Measurements from ENCODE around the gene PRR15L.

Gene PRR15L

DNA sequence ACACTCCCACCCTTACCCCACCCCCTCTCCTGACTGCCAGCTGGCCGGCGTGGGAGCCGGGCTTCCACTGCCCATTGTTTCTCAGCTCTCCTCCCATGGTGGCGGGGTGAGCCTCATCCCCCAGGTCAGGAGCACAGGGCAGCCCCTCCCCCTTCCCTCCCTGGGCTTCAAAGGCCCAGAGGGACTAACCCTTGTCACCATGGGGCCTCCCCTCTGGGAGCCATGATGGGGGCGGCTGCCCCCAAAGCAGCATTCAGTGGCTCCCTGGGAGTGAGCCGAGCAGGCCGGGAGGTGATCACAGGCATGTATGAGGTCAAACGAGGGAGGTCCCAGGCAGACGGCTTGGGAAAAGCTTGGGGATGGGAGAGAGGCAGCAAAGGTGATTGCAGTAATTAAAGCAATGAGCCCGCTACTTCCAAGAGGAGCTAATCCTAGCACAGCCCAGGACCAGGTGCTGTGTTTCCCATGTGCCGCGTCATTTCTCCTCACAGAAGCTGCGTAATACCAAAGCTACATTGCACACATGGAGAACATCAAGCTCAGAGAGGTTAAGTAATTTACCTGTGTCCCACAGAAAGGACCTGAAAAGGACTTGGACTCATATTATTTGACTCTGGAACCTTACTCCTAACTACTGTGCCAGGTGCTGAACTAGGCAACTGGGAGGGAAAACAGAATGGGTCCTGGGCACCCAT, 37.7 kb upstream of the PRR15L start:
- no peak overlapping the region for H3K4me3 ChIP-seq (ENCODE audit: low read depth, low read length)
- H2BK120ac ChIP-seq (ENCODE audit: insufficient read depth, low read length, poor library complexity), result no peak overlapping the region
- no peak overlapping the region for H3K4ac ChIP-seq (ENCODE audit: low read depth, low read length)
- no peak overlapping the region for H3K9ac ChIP-seq (ENCODE audit: low read length)
- no peak overlapping the region for H2BK5ac ChIP-seq (ENCODE audit: low read depth, low read length, poor library complexity)
- H3K36me3 ChIP-seq (ENCODE audit: control insufficient read depth in 1 of 2, insufficient read depth in 2 of 2, low read length in 2 of 2), result no peaks in the 10 kb centered on the region
- H2AFZ ChIP-seq (ENCODE audit: insufficient read depth, low read length, poor library complexity), result no peak overlapping the region
- H2AK5ac ChIP-seq (ENCODE audit: low read length), result no peak overlapping the region
- H4K91ac ChIP-seq (ENCODE audit: low read depth, low read length), result no peak overlapping the region
- no CpG with 5 or more reads among the region's 13 CpGs for WGBS (ENCODE audit: extremely low coverage, insufficient coverage, insufficient read length)
- DNase-seq, result no peak
- H3K4me1 ChIP-seq (ENCODE audit: control insufficient read depth in 1 of 2, insufficient read depth in 2 of 2, low read length in 2 of 2), result peaks cover 8 to 21% of the 10 kb centered on the region in 2 experiments
- no peak overlapping the region for H4K12ac ChIP-seq (ENCODE audit: low read depth, low read length)
- no peak overlapping the region for H3K18ac ChIP-seq (ENCODE audit: low read length)
- no peak overlapping the region for H3K14ac ChIP-seq (ENCODE audit: low read length)
- H3K23ac ChIP-seq (ENCODE audit: low read length), result no peak overlapping the region
- H2BK12ac ChIP-seq (ENCODE audit: low read length), result no peak overlapping the region
- no peak overlapping the region for H4K8ac ChIP-seq (ENCODE audit: low read depth, low read length)
- H3K4me2 ChIP-seq (ENCODE audit: low read length), result no peak overlapping the region
- H3K79me2 ChIP-seq (ENCODE audit: control insufficient read depth, insufficient read depth, low read length, poor library complexity), result no peaks in the 10 kb centered on the region
- H3K79me1 ChIP-seq (ENCODE audit: low read length), result no peaks in the 10 kb centered on the region
- H3K27me3 ChIP-seq (ENCODE audit: insufficient read depth, low read length), result no peaks in the 10 kb centered on the region
- peaks cover 8% of the 10 kb centered on the region for H3K9me3 ChIP-seq (ENCODE audit: insufficient read depth, low read depth, low read length)
- no peak overlapping the region for H3K27ac ChIP-seq (ENCODE audit: low read depth, low read length)

DNA sequence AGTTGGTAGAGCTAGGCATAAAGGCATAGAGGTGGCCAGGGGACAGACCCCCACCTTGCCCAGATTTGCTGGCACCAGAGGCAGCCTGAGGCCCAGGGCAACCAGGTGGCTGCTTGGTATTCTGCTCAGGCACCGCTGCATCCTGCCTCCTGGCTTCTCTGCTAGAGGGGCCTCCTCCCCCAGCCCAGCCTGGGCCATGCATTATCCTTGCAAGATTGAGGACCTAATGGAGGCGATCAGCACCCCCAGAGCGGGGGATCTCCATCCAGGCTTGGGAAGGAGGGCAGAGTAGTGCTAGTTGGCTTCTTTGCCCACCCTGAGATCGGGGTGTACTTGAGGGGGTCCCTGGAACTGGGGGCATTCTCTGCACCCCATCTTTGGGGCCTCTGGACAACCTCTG, 37.0 kb upstream of the PRR15L start:
- H3K4me2 ChIP-seq (ENCODE audit: low read length), result no peak overlapping the region
- H4K12ac ChIP-seq (ENCODE audit: low read depth, low read length), result no peak overlapping the region
- no peak overlapping the region for H2BK12ac ChIP-seq (ENCODE audit: low read length)
- no peak overlapping the region for H4K91ac ChIP-seq (ENCODE audit: low read depth, low read length)
- H3K14ac ChIP-seq (ENCODE audit: low read length), result no peak overlapping the region
- H2BK5ac ChIP-seq (ENCODE audit: low read depth, low read length, poor library complexity), result no peak overlapping the region
- no peaks in the 10 kb centered on the region for H3K79me2 ChIP-seq (ENCODE audit: control insufficient read depth, insufficient read depth, low read length, poor library complexity)
- no peak overlapping the region for H4K8ac ChIP-seq (ENCODE audit: low read depth, low read length)
- DNase-seq, result no peak
- no peak overlapping the region for H2AFZ ChIP-seq (ENCODE audit: insufficient read depth, low read length, poor library complexity)
- H3K79me1 ChIP-seq (ENCODE audit: low read length), result no peaks in the 10 kb centered on the region
- H3K4me1 ChIP-seq (ENCODE audit: control insufficient read depth in 1 of 2, insufficient read depth in 2 of 2, low read length in 2 of 2), result peaks cover 8 to 21% of the 10 kb centered on the region in 2 experiments
- no peaks in the 10 kb centered on the region for H3K27me3 ChIP-seq (ENCODE audit: insufficient read depth, low read length)
- H3K27ac ChIP-seq (ENCODE audit: low read depth, low read length), result no peak overlapping the region
- H3K23ac ChIP-seq (ENCODE audit: low read length), result no peak overlapping the region
- H2BK120ac ChIP-seq (ENCODE audit: insufficient read depth, low read length, poor library complexity), result no peak overlapping the region
- no peak overlapping the region for H3K4me3 ChIP-seq (ENCODE audit: low read depth, low read length)
- no peak overlapping the region for H3K4ac ChIP-seq (ENCODE audit: low read depth, low read length)
- WGBS (ENCODE audit: extremely low coverage, insufficient coverage, insufficient read length), result no CpG with 5 or more reads among the region's 4 CpGs
- H2AK5ac ChIP-seq (ENCODE audit: low read length), result no peak overlapping the region
- H3K36me3 ChIP-seq (ENCODE audit: control insufficient read depth in 1 of 2, insufficient read depth in 2 of 2, low read length in 2 of 2), result no peaks in the 10 kb centered on the region
- peaks cover 8% of the 10 kb centered on the region for H3K9me3 ChIP-seq (ENCODE audit: insufficient read depth, low read depth, low read length)
- H3K18ac ChIP-seq (ENCODE audit: low read length), result no peak overlapping the region
- no peak overlapping the region for H3K9ac ChIP-seq (ENCODE audit: low read length)

DNA sequence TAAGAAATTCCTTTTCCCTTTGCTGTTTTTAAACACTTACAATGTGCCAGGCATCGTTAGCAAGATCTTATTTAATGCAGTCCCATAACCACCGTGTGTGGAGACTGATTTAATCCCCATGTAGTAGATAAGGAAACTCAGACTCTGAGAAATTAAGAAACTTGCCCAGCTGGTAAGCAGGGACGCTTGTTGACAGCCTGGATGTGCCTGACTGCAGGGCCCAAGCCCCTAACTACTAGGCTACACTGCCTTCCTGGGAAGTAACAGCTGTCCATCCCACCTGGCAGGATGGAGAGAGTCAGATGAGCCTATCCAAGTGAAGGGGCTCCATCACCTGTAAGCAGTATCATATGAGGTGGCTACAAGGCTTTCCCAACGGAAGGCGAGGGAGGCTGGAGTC, 36.3 kb upstream of the PRR15L start:
- Histone ChIP-seq H3K27ac (ENCODE audit: low read depth, low read length) (no peak overlapping the region), H3K4ac (ENCODE audit: low read depth, low read length) (no peak overlapping the region), H2BK120ac (ENCODE audit: insufficient read depth, low read length, poor library complexity) (no peak overlapping the region), H4K91ac (ENCODE audit: low read depth, low read length) (no peak overlapping the region), H3K79me1 (ENCODE audit: low read length) (no peaks in the 10 kb centered on the region), H3K36me3 (ENCODE audit: control insufficient read depth in 1 of 2, insufficient read depth in 2 of 2, low read length in 2 of 2) (no peaks in the 10 kb centered on the region), H3K9ac (ENCODE audit: low read length) (no peak overlapping the region), H3K27me3 (ENCODE audit: insufficient read depth, low read length) (no peaks in the 10 kb centered on the region), H2BK12ac (ENCODE audit: low read length) (no peak overlapping the region), H3K4me1 (ENCODE audit: control insufficient read depth in 1 of 2, insufficient read depth in 2 of 2, low read length in 2 of 2) (peaks cover 8 to 21% of the 10 kb centered on the region in 2 experiments), H4K8ac (ENCODE audit: low read depth, low read length) (no peak overlapping the region), H2BK5ac (ENCODE audit: low read depth, low read length, poor library complexity) (no peak overlapping the region), H2AFZ (ENCODE audit: insufficient read depth, low read length, poor library complexity) (no peak overlapping the region), H2AK5ac (ENCODE audit: low read length) (no peak overlapping the region), H3K4me3 (ENCODE audit: low read depth, low read length) (no peak overlapping the region), H3K79me2 (ENCODE audit: control insufficient read depth, insufficient read depth, low read length, poor library complexity) (no peaks in the 10 kb centered on the region), H3K18ac (ENCODE audit: low read length) (no peak overlapping the region), H3K9me3 (ENCODE audit: insufficient read depth, low read depth, low read length) (peaks cover 8% of the 10 kb centered on the region), H3K4me2 (ENCODE audit: low read length) (no peak overlapping the region), H4K12ac (ENCODE audit: low read depth, low read length) (no peak overlapping the region), H3K14ac (ENCODE audit: low read length) (no peak overlapping the region), H3K23ac (ENCODE audit: low read length) (no peak overlapping the region)
- DNase-seq, result no peak
- WGBS (ENCODE audit: extremely low coverage, insufficient coverage, insufficient read length), result no CpG with 5 or more reads among the region's 5 CpGs

DNA sequence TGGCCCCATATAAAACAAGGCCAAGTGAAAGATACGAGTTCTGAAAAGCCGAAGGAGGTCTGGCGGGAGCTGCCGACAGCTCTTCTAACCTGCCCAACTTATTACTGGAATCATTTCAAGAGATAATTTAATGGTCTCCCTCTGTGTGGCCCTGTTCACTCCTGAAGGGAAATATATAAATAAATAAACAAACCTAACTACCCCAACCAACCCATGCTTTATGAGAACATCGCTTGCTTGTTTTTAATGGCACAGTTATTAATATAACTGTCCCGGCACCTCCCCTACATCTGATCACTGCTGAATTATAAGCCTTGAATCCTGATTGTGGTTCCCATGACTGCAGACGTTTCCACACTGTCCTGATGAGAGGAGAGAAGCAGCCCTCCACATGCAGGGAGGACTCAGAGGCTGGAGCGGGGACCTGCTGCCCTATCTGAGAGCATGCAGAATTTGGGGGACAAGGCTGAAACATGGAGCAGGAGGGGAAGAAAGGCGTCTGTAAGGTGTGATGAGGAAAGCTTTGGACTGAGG, 35.4 kb upstream of the PRR15L start:
- no peak overlapping the region for H2BK5ac ChIP-seq (ENCODE audit: low read depth, low read length, poor library complexity)
- no peaks in the 10 kb centered on the region for H3K79me1 ChIP-seq (ENCODE audit: low read length)
- H3K4me2 ChIP-seq (ENCODE audit: low read length), result no peak overlapping the region
- H3K36me3 ChIP-seq (ENCODE audit: control insufficient read depth in 1 of 2, insufficient read depth in 2 of 2, low read length in 2 of 2), result no peaks in the 10 kb centered on the region
- H4K12ac ChIP-seq (ENCODE audit: low read depth, low read length), result no peak overlapping the region
- H3K14ac ChIP-seq (ENCODE audit: low read length), result no peak overlapping the region
- WGBS (ENCODE audit: extremely low coverage, insufficient coverage, insufficient read length), result no CpG with 5 or more reads among the region's 9 CpGs
- H4K91ac ChIP-seq (ENCODE audit: low read depth, low read length), result no peak overlapping the region
- H3K4me1 ChIP-seq (ENCODE audit: control insufficient read depth in 1 of 2, insufficient read depth in 2 of 2, low read length in 2 of 2), result peaks cover 8 to 21% of the 10 kb centered on the region in 2 experiments
- no peak overlapping the region for H3K4me3 ChIP-seq (ENCODE audit: low read depth, low read length)
- H3K9ac ChIP-seq (ENCODE audit: low read length), result no peak overlapping the region
- H3K4ac ChIP-seq (ENCODE audit: low read depth, low read length), result no peak overlapping the region
- peaks cover 8% of the 10 kb centered on the region for H3K9me3 ChIP-seq (ENCODE audit: insufficient read depth, low read depth, low read length)
- H3K27ac ChIP-seq (ENCODE audit: low read depth, low read length), result no peak overlapping the region
- no peak overlapping the region for H2BK120ac ChIP-seq (ENCODE audit: insufficient read depth, low read length, poor library complexity)
- no peak overlapping the region for H2AFZ ChIP-seq (ENCODE audit: insufficient read depth, low read length, poor library complexity)
- no peak overlapping the region for H2AK5ac ChIP-seq (ENCODE audit: low read length)
- no peak for DNase-seq
- H3K27me3 ChIP-seq (ENCODE audit: insufficient read depth, low read length), result no peaks in the 10 kb centered on the region
- H4K8ac ChIP-seq (ENCODE audit: low read depth, low read length), result no peak overlapping the region
- no peaks in the 10 kb centered on the region for H3K79me2 ChIP-seq (ENCODE audit: control insufficient read depth, insufficient read depth, low read length, poor library complexity)
- no peak overlapping the region for H3K23ac ChIP-seq (ENCODE audit: low read length)
- no peak overlapping the region for H3K18ac ChIP-seq (ENCODE audit: low read length)
- no peak overlapping the region for H2BK12ac ChIP-seq (ENCODE audit: low read length)

Measured in trophoblast cell (in vitro differentiated cells and primary cell).